WERI-Rb-1 (cell line): ENCODE results near the gene ZNF710.

ENCODE experiments used
- DNase-seq: peaks from one replicate; pipeline ENCODE4 v3.0.0-alpha.2; 2020
- H3K27ac ChIP-seq: fragments of 250-450 bp; sonication (Bioruptor Pico); 2 replicates; pipeline ENCODE4 v1.5.1; 2020; ENCODE audit warnings: mild to moderate bottlenecking, moderate library complexity
- H3K27me3 ChIP-seq: fragments of 250-450 bp; sonication (Bioruptor Pico); 2 replicates; pipeline ENCODE4 v1.5.1; 2021; ENCODE audit warnings: mild to moderate bottlenecking, low read depth, moderate library complexity; ENCODE audit not compliant: insufficient read depth, severe bottlenecking
- H3K36me3 ChIP-seq: fragments of 250-450 bp; sonication (Bioruptor Pico); 2 replicates; pipeline ENCODE4 v1.5.1; 2020; ENCODE audit warnings: mild to moderate bottlenecking, moderate library complexity
- H3K4me3 ChIP-seq: 2 replicates; pipeline ENCODE4 v1.5.1; 2011; ENCODE audit warnings: low read depth, mild to moderate bottlenecking, control low read depth, low read length
- H3K9me3 ChIP-seq: fragments of 250-450 bp; sonication (Bioruptor Pico); 2 replicates; pipeline ENCODE4 v1.5.1; 2021; ENCODE audit warnings: mild to moderate bottlenecking, moderate library complexity; ENCODE audit not compliant: severe bottlenecking
- CTCF ChIP-seq: IDR thresholded peaks from 2 replicates; pipeline ENCODE4 v1.5.1; 2011; ENCODE audit warnings: low read depth, mild to moderate bottlenecking, control low read depth, inconsistent platforms, low read length

Gene ZNF710

GRCh38 chr15:89978914-89979313, 22.2 kb upstream of the ZNF710 start:
- Histone ChIP-seq H3K4me3 (no peak overlapping the region), H3K27ac (no peak overlapping the region), H3K9me3 (peaks cover 3% of the 10 kb centered on the region), H3K27me3 (no peaks in the 10 kb centered on the region), H3K36me3 (no peaks in the 10 kb centered on the region)
- TF ChIP-seq CTCF: no peak
- DNase-seq: no peak

- TF ChIP-seq CTCF: no peak
- no peak for DNase-seq
- Histone ChIP-seq H3K36me3 (no peaks in the 10 kb centered on the region), H3K27ac (no peak overlapping the region), H3K27me3 (no peaks in the 10 kb centered on the region), H3K4me3 (no peak overlapping the region), H3K9me3 (peaks cover 3% of the 10 kb centered on the region)
Measured at GRCh38 chr15:89980896-89981295, 20.2 kb upstream of the ZNF710 start.

GRCh38 chr15:89982315-89983055, 18.6 kb upstream of the ZNF710 start:
- no peaks in the 10 kb centered on the region for H3K36me3 ChIP-seq
- H3K4me3 ChIP-seq: no peak overlapping the region
- peaks cover under 1% of the 10 kb centered on the region for H3K9me3 ChIP-seq
- no peak overlapping the region for H3K27ac ChIP-seq
- H3K27me3 ChIP-seq: no peaks in the 10 kb centered on the region
- no peak for DNase-seq
- no peak for TF ChIP-seq CTCF

- Histone ChIP-seq H3K4me3 (no peak overlapping the region), H3K27me3 (no peaks in the 10 kb centered on the region), H3K27ac (no peak overlapping the region), H3K9me3 (no peaks in the 10 kb centered on the region), H3K36me3 (no peaks in the 10 kb centered on the region)
- no peak for DNase-seq
- no peak for TF ChIP-seq CTCF
Measured at GRCh38 chr15:89984001-89984400, 17.1 kb upstream of the ZNF710 start.

- no peak overlapping the region for H3K4me3 ChIP-seq
- no peak overlapping the region for H3K27ac ChIP-seq
- DNase-seq: no peak
- TF ChIP-seq CTCF: no peak
- H3K36me3 ChIP-seq: no peaks in the 10 kb centered on the region
- no peaks in the 10 kb centered on the region for H3K9me3 ChIP-seq
- H3K27me3 ChIP-seq: no peaks in the 10 kb centered on the region
Measured at GRCh38 chr15:89984421-89985010, 16.6 kb upstream of the ZNF710 start.
